SH-SY5Y (cell line): ENCODE data around the gene TRIOBP.

ENCODE experiments used
- GATA2 ChIP-seq: IDR thresholded peaks from 2 replicates; pipeline ENCODE4 v1.6.1; 2011; ENCODE audit warnings: mild to moderate bottlenecking, low read depth, low read length
- GATA3 ChIP-seq: IDR thresholded peaks from 2 replicates; pipeline ENCODE4 v1.6.1; 2011; ENCODE audit warnings: low read depth, mild to moderate bottlenecking, low read length, moderate library complexity

TRIOBP gene

GRCh38 chr22:37676736-37677492 is 19.9 kb upstream of the TRIOBP start:
- TF ChIP-seq GATA2, result no peak
- no peak for TF ChIP-seq GATA3

GRCh38 chr22:37677493-37677974 is 19.3 kb upstream of the TRIOBP start:
- TF ChIP-seq GATA3 (no peak), GATA2 (no peak)

GRCh38 chr22:37678372-37678771 is 18.5 kb upstream of the TRIOBP start:
- no peak for TF ChIP-seq GATA3
- TF ChIP-seq GATA2, result no peak

- TF ChIP-seq GATA3 (no peak), GATA2 (no peak)
Observed at GRCh38 chr22:37679670-37680069, 17.2 kb upstream of the TRIOBP start.

GRCh38 chr22:37680191-37680851 is 16.5 kb upstream of the TRIOBP start:
- TF ChIP-seq GATA2 (no peak), GATA3 (no peak)

DNA sequence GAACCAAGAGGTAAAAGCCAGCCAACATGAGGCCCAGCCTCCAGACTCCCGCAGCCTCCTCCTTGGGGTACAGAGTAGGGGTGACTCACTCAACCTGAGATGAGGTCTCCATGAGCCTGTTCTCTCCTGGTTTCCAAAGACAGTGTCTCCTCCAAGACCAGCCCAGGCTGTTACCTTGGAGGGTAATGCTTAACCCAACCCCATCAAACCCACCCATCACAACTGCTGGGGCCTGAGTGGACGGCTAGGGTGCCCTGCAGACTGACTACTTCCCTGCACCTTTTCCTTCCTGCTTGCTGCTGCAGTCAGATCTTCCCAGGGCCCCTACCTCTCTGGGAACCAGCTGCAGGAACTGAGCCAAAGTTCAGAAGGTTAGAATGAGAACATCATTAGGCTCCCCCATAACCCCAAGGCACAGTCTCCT is 15.8 kb upstream of the TRIOBP start:
- TF ChIP-seq GATA3 (no peak), GATA2 (no peak)

DNA sequence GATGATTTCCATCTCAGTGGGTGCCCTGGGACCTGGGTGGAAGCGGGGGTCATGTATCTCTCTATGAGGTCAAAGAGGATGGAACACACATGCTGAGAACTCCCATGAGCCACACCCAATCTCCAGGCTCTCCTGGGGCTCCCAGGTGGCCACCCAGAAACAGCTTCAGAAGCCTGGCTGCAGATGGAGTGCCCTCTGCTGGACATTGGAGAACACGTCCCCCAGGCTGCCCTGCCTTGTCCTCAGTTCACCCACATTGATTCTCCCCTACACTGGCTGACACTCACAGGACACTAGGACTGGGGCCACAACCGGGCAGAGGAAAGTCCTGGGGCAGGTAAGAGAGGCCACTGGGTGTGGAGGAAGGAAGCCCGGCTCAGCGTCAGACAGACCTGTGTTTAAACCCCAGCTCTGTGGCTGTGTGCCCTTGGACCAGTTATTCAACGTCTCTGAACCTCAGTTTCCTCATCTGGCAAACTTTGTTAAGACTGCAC is 15.2 kb upstream of the TRIOBP start:
- TF ChIP-seq GATA3, result no peak
- no peak for TF ChIP-seq GATA2

GRCh38 chr22:37684803-37685615 is 11.8 kb upstream of the TRIOBP start:
- no peak for TF ChIP-seq GATA2
- no peak for TF ChIP-seq GATA3

GRCh38 chr22:37686002-37686982 is 10.6 kb upstream of the TRIOBP start, which contains the start of gene NOL12:
NOL12 (plus strand) TSS chr22:37686343; CDS start chr22:37686393, 50 bp downstream.
- TF ChIP-seq GATA2 (no peak), GATA3 (no peak)

- TF ChIP-seq GATA3 (no peak), GATA2 (no peak)
Observed at GRCh38 chr22:37690407-37690806, 6.4 kb upstream of the TRIOBP start.

- TF ChIP-seq GATA3, result no peak
- TF ChIP-seq GATA2, result no peak
Observed at GRCh38 chr22:37690901-37691504, 5.8 kb upstream of the TRIOBP start.

DNA sequence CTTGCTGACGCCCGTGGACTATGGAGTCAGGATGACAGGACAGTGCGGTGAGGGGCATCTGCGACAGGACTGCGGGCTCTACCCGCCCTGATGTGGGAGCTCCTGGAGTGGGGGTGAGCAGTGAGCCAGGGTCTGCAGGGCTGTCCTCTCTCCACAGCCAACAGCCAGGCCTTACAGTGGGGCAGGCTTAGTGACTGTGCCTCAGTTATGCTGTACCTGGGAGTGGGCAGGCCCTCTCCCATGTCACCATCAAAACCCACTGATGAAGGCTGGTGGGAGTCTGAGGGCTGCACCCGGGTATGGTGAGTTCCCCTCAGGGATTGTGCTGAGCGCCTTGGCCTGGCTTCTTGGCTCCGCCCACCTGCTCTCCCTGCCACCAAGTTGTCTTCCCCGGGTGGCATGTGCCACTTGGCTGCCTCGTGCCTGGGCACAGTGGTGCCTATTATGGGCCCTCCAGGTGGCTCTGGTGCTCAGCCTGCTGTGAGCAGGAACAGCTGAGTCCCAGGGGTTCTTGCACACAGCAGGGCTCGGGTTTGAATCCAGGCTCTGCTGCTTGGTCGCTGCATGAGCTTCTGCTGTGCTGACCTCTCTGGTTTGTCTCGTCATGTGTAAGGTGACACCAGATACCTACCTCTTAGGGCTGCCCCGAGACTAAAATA is 4.1 kb upstream of the TRIOBP start:
- TF ChIP-seq GATA2, result no peak

GRCh38 chr22:37697538-37697835 is 639 bp downstream of the TRIOBP start:
- no peak for TF ChIP-seq GATA3
- no peak for TF ChIP-seq GATA2
